K562 (cell line): ENCODE results near the gene FHDC1.

Experiments
- ATF2 ChIP-seq: sonication (generic); formaldehyde crosslinking; IDR thresholded peaks from 2 replicates; pipeline ENCODE4 v1.8.1; 2022; ENCODE audit warnings: missing genetic modification reagents
- CREB1 ChIP-seq, 2 experiments: sonication (generic) in 1 of 2; formaldehyde crosslinking in 1 of 2; IDR thresholded peaks; 2 replicates each; pipeline versions ENCODE4 v1.6.1 to v1.8.0; 2012 to 2022; ENCODE audit warnings: inconsistent platforms in 1 of 2, mild to moderate bottlenecking in 1 of 2, missing genetic modification reagents in 1 of 2, moderate library complexity in 1 of 2
- EP300 ChIP-seq: IDR thresholded peaks from 2 replicates; pipeline ENCODE4 v1.6.1; 2012; ENCODE audit warnings: low read length, improper control_type of control experiment
- FOXO4 ChIP-seq: fragments of 450-650 bp; formaldehyde crosslinking; IDR thresholded peaks from 2 replicates; pipeline ENCODE4 v1.4.0; 2020; ENCODE audit warnings: mild to moderate bottlenecking, moderate library complexity

DNA sequence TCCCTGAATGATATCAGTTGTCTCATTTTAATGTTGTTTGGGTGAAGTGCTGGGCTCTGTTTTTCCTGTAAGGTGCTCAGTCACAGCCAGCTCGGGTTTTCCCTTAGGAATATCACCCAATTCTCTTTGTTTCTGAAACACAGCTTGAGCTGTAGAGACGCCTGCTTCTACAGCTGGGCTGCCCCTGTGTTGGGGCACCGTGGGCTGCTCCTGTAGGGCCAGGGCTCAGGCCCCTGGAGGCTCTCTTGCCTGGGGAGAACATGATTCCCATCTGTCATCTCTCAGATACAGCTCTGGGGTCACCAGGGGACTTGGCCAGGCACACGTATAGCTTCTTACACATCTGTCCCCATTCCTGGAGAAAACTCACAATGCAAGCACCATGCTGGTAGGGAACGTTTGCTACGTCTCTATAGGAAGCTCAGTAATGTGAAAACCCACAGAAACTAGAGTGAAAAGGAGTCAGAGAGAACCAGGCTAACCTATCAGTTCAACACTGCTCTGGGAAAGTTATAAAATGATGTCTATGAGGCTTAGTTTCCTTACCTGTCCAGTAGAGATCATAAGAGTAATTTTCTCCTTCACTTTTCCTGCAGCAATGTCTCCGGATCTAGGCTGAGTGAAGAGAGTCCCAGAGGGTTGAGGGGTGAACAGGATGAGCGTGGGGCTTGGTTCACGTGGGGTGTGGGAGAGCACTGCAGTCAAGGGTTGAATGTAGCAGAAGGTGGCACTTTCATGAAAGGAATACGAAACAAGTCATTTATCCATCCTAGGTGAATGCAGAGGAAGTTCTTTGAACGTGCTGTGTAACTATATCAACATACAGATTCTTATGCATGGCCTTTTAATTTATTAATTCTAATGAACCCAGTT, 14.5 kb downstream of the FHDC1 start:
- TF ChIP-seq EP300 (no peak), CREB1 (IDR thresholded peaks at IDR 0.05) (no peak), CREB1 (CRISPR knock-in tag; IDR thresholded peaks at IDR 0.05) (no peak), ATF2 (no peak), FOXO4 (CRISPR knock-in tag) (no peak)
